HCT116 (cell line): ENCODE results near the gene SND1. TPM values are rescaled to one million over a fixed set of nuclear protein-coding genes. Genes with fewer than 3 reads are reported as not detected.

Experiments used
- ATAC-seq: fragments of 200-7000 bp; cut with Tn5 transposase; 2 replicates; pipeline ENCODE4 v1.9.1; 2020; ENCODE audit warnings: mild to moderate bottlenecking, moderate library complexity
- BruUV-seq: library from RNA; stranded (reverse); fragments of 400-500 nt; replicated peaks from 2 replicates; lab custom pipeline; 2021; lab: Mats Ljungman, UMichigan
- CTCF ChIA-PET: fragments of 300-600 bp; sonication (Branson Sonifier 250); formaldehyde crosslinking; loops from one replicate; lab custom pipeline; 2021; ENCODE audit warnings: antibody characterized with exemption; lab: Charles Lee
- POLR2A ChIA-PET: fragments of 300-600, 350-600 bp; sonication (Branson Sonifier 250); formaldehyde crosslinking; loops from one replicate; lab custom pipeline; 2021; ENCODE audit warnings: antibody characterized with exemption; lab: Charles Lee
- RAD21 ChIA-PET, 2 experiments: fragments of 300-600 bp; sonication (Branson Sonifier 250); formaldehyde crosslinking; loops; one replicate each; lab custom pipeline; 2023; ENCODE audit warnings: low total read pairs in 2 of 2; ENCODE audit not compliant: uncharacterized antibody in 2 of 2, unreplicated experiment in 2 of 2, low non-redundant PET in 1 of 2; lab: Charles Lee
- DNase-seq: peaks from one replicate; pipeline ENCODE4 v3.0.0-alpha.2; 2010; ENCODE audit warnings: low read depth, low spot score
- H2AFZ ChIP-seq: fragments of 200-600 bp; shearing (Covaris generic), sonication (generic); 2 replicates; pipeline ENCODE4 v1.6.1; 2017; ENCODE audit warnings: low read depth, mixed run types, mixed read lengths, antibody characterized with exemption, low read length; ENCODE audit not compliant: poor library complexity, severe bottlenecking
- H3K27ac ChIP-seq: 2 replicates; pipeline ENCODE4 v1.5.1; 2012; ENCODE audit warnings: low read depth, low read length
- H3K27me3 ChIP-seq: fragments of 200-600 bp; sonication (generic); 2 replicates; pipeline ENCODE4 v1.6.1; 2016; ENCODE audit warnings: mixed run types, low read length, mixed read lengths; ENCODE audit not compliant: insufficient read depth
- H3K36me3 ChIP-seq, 2 experiments: fragments of 200-500 bp in 1 of 2; fragments of 200-600 bp in 1 of 2; sonication (Bioruptor generic) in 1 of 2; sonication (generic) in 1 of 2; 2 replicates each; pipeline versions ENCODE4 v1.5.1 to v1.6.1; 2014 to 2016; ENCODE audit warnings: low read length in 2 of 2, inconsistent platforms in 1 of 2, mixed read lengths in 1 of 2, mixed run types in 1 of 2; ENCODE audit not compliant: insufficient read depth in 2 of 2, control insufficient read depth in 1 of 2
- H3K4me1 ChIP-seq, 2 experiments: fragments of 200-600 bp in 1 of 2; sonication (generic) in 1 of 2; 2 replicates each; pipeline versions ENCODE4 v1.5.1 to v1.6.1; 2012 to 2017; ENCODE audit warnings: low read length in 2 of 2, inconsistent platforms in 1 of 2, mild to moderate bottlenecking in 1 of 2, mixed read lengths in 1 of 2, mixed run types in 1 of 2, moderate library complexity in 1 of 2; ENCODE audit not compliant: insufficient read depth in 2 of 2, control insufficient read depth in 1 of 2
- H3K4me2 ChIP-seq: fragments of 200-600 bp; sonication (generic); 2 replicates; pipeline ENCODE4 v1.6.1; 2017; ENCODE audit warnings: mixed run types, low read length, mixed read lengths
- H3K4me3 ChIP-seq, 2 experiments: fragments of 200-600 bp in 1 of 2; sonication (generic) in 1 of 2; replicated peaks in 1 of 2; 2 replicates each; pipeline ENCODE4 v1.5.1; 2011 to 2016; ENCODE audit warnings: low read length in 2 of 2, control low read depth in 1 of 2, low read depth in 1 of 2, mild to moderate bottlenecking in 1 of 2, mixed read lengths in 1 of 2, mixed run types in 1 of 2
- H3K79me2 ChIP-seq: fragments of 200-600 bp; sonication (generic); 2 replicates; pipeline ENCODE4 v1.6.1; 2017; ENCODE audit warnings: mild to moderate bottlenecking, mixed run types, low read length, moderate library complexity, mixed read lengths; ENCODE audit not compliant: insufficient read depth
- H3K9ac ChIP-seq: fragments of 200-600 bp; sonication (generic); 2 replicates; pipeline ENCODE4 v1.6.1; 2016; ENCODE audit warnings: low read length, mixed read lengths
- H3K9me2 ChIP-seq: fragments of 200-600 bp; sonication (generic), shearing (Covaris generic); 2 replicates; pipeline ENCODE4 v1.6.1; 2017; ENCODE audit warnings: mixed run types, mild to moderate bottlenecking, moderate library complexity; ENCODE audit not compliant: insufficient read depth
- H3K9me3 ChIP-seq, 2 experiments: fragments of 200-500 bp in 1 of 2; fragments of 200-600 bp in 1 of 2; sonication (Bioruptor generic) in 1 of 2; sonication (generic) in 1 of 2; 2 replicates each; pipeline ENCODE4 v1.6.1; 2014 to 2017; ENCODE audit warnings: low read length in 2 of 2, mixed read lengths in 2 of 2, inconsistent platforms in 1 of 2, low read depth in 1 of 2, mild to moderate bottlenecking in 1 of 2, mixed run types in 1 of 2, moderate library complexity in 1 of 2; ENCODE audit not compliant: control insufficient read depth in 1 of 2, insufficient read depth in 1 of 2
- H4K20me1 ChIP-seq: fragments of 200-600 bp; sonication (generic), shearing (Covaris generic); 2 replicates; pipeline ENCODE4 v1.6.1; 2017; ENCODE audit warnings: mixed run types, mild to moderate bottlenecking, moderate library complexity; ENCODE audit not compliant: insufficient read depth
- CBX3 ChIP-seq: IDR thresholded peaks from 2 replicates; pipeline ENCODE4 v1.6.1; 2012; ENCODE audit warnings: low read depth
- ELF1 ChIP-seq: IDR thresholded peaks from 2 replicates; pipeline ENCODE4 v1.6.1; 2012; ENCODE audit warnings: low read depth, borderline replicate concordance
- EZH2 ChIP-seq: fragments of 200-600 bp; sonication (generic); IDR thresholded peaks from 2 replicates; pipeline ENCODE4 v1.6.1; 2017; ENCODE audit warnings: antibody characterized with exemption, mixed run types
- EZH2phosphoT487 ChIP-seq: fragments of 200-600 bp; IDR thresholded peaks from 2 replicates; pipeline ENCODE4 v1.6.1; 2018; ENCODE audit warnings: antibody characterized with exemption, borderline replicate concordance
- FOSL1 ChIP-seq: IDR thresholded peaks from 2 replicates; pipeline ENCODE4 v1.6.1; 2012; ENCODE audit warnings: low read depth
- JUND ChIP-seq: IDR thresholded peaks from 2 replicates; pipeline ENCODE4 v1.6.1; 2012
- POLR2A ChIP-seq: IDR thresholded peaks from 2 replicates; pipeline ENCODE4 v1.7.0; 2011; ENCODE audit warnings: borderline replicate concordance; ENCODE audit not compliant: insufficient read depth, insufficient read length; ENCODE audit errors: extremely low read depth
- POLR2AphosphoS5 ChIP-seq: IDR thresholded peaks from 2 replicates; pipeline ENCODE4 v1.6.1; 2011; ENCODE audit warnings: mild to moderate bottlenecking, low read depth, low read length, moderate library complexity
- REST ChIP-seq: IDR thresholded peaks from 2 replicates; pipeline ENCODE4 v1.6.1; 2012; ENCODE audit warnings: low read depth
- YY1 ChIP-seq: IDR thresholded peaks from 2 replicates; pipeline ENCODE4 v1.6.1; 2011; ENCODE audit warnings: low read length, low read depth, moderate library complexity, mild to moderate bottlenecking; ENCODE audit not compliant: insufficient replicate concordance; ENCODE audit errors: extremely low read depth
- ZFX ChIP-seq: fragments of 450-650 bp; IDR thresholded peaks from 2 replicates; pipeline ENCODE4 v1.6.1; 2017
- ZNF274 ChIP-seq: fragments of 200-500 bp; sonication (Bioruptor generic); IDR thresholded peaks from 2 replicates; pipeline ENCODE4 v1.6.1; 2014; ENCODE audit warnings: mild to moderate bottlenecking, low read depth, low read length, inconsistent platforms
- intact Hi-C: fragments of 100-400 bp; cut with micrococcal nuclease; formaldehyde crosslinking; loops from 2 replicates; pipeline ENCODE4 v1.10.0; 2022
- total RNA-seq: library from RNA; stranded (reverse); gene quantifications from one replicate; pipeline ENCODE4 v1.2.1, GENCODE V29; 2021; ENCODE audit not compliant: unreplicated experiment
- TF ChIP-seq, protein P1 (sequence below), 3 experiments: fragments of 200-600 bp in 1 of 3; sonication (generic) in 1 of 3; IDR thresholded peaks in 2 of 3; conservative IDR thresholded peaks in 1 of 3; 2 replicates each; pipeline ENCODE4 v1.5.1; 2012 to 2017; ENCODE audit warnings: low read depth in 2 of 3, low read length in 2 of 3, antibody characterized with exemption in 1 of 3, borderline replicate concordance in 1 of 3, control low read depth in 1 of 3, mild to moderate bottlenecking in 1 of 3, mixed read lengths in 1 of 3, mixed run types in 1 of 3, moderate library complexity in 1 of 3; ENCODE audit not compliant: insufficient read depth in 1 of 3

The SND1 gene
- total RNA-seq, 1 experiment from 2014 or later, result 169 TPM

GRCh38 chr7:128097211-128097731 lies 445.3 kb downstream of the SND1 start:
- ChIA-PET CTCF (no interaction called here), RAD21 (no interaction called here), POLR2A (no interaction called here)
- Histone ChIP-seq H3K4me3 (no peak overlapping the region), H3K4me2 (no peak overlapping the region), H3K36me3 (peaks cover 0 to 2% of the 10 kb centered on the region in 2 experiments; a peak in 1 of 4 replicates), H3K27me3 (no peaks in the 10 kb centered on the region), H3K27ac (no peak overlapping the region), H3K9ac (no peak overlapping the region), H3K4me1 (no peaks in the 10 kb centered on the region), H3K79me2 (no peaks in the 10 kb centered on the region), H4K20me1 (no peaks in the 10 kb centered on the region), H3K9me3 (no peaks in the 10 kb centered on the region), H3K9me2 (no peaks in the 10 kb centered on the region), H2AFZ (no peak overlapping the region)
- intact Hi-C loops, result no loop called here
- no peak for ATAC-seq
- no peak for DNase-seq
- TF ChIP-seq POLR2AphosphoS5 (no peak), CBX3 (no peak), EZH2 (no peak), FOSL1 (no peak), ZNF274 (no peak), EZH2phosphoT487 (no peak), ZFX (no peak), ELF1 (no peak), REST (no peak), POLR2A (no peak), JUND (no peak), YY1 (no peak)
- TF ChIP-seq, protein P1, sequence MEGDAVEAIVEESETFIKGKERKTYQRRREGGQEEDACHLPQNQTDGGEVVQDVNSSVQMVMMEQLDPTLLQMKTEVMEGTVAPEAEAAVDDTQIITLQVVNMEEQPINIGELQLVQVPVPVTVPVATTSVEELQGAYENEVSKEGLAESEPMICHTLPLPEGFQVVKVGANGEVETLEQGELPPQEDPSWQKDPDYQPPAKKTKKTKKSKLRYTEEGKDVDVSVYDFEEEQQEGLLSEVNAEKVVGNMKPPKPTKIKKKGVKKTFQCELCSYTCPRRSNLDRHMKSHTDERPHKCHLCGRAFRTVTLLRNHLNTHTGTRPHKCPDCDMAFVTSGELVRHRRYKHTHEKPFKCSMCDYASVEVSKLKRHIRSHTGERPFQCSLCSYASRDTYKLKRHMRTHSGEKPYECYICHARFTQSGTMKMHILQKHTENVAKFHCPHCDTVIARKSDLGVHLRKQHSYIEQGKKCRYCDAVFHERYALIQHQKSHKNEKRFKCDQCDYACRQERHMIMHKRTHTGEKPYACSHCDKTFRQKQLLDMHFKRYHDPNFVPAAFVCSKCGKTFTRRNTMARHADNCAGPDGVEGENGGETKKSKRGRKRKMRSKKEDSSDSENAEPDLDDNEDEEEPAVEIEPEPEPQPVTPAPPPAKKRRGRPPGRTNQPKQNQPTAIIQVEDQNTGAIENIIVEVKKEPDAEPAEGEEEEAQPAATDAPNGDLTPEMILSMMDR (IDR thresholded peaks at IDR 0.05 in 2 of 3, conservative IDR thresholded peaks at IDR 0.05 in 1 of 3; ENCODE audit: borderline replicate concordance in 1 of 3, insufficient read depth in 1 of 3, low read depth in 2 of 3, low read length in 2 of 3), result no peak
- BruUV-seq, result no TSS peak
